ENCODE data around the gene WDR88.

GRCh38 chr19:33146209-33146608 lies 14.3 kb downstream of the WDR88 start:
- no peak for TF ChIP-seq POLR2A (IDR thresholded peaks at IDR 0.05)
- TF ChIP-seq, protein P1, sequence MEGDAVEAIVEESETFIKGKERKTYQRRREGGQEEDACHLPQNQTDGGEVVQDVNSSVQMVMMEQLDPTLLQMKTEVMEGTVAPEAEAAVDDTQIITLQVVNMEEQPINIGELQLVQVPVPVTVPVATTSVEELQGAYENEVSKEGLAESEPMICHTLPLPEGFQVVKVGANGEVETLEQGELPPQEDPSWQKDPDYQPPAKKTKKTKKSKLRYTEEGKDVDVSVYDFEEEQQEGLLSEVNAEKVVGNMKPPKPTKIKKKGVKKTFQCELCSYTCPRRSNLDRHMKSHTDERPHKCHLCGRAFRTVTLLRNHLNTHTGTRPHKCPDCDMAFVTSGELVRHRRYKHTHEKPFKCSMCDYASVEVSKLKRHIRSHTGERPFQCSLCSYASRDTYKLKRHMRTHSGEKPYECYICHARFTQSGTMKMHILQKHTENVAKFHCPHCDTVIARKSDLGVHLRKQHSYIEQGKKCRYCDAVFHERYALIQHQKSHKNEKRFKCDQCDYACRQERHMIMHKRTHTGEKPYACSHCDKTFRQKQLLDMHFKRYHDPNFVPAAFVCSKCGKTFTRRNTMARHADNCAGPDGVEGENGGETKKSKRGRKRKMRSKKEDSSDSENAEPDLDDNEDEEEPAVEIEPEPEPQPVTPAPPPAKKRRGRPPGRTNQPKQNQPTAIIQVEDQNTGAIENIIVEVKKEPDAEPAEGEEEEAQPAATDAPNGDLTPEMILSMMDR (IDR thresholded peaks at IDR 0.05) = no peak

All from body of pancreas (tissue), 4 donors.